NCI-H748 (cell line): ENCODE results near the gene MCU.
"Not testable (repeated sequence)": the region's sequence is repeated elsewhere in the genome, so short reads cannot be mapped to it uniquely, and the experiment has no call there.

Experiments
- DNase-seq: peaks from one replicate; lab custom pipeline; 2025; ENCODE audit not compliant: unreplicated experiment; lab: John Stamatoyannopoulos, UW

The MCU gene

DNA sequence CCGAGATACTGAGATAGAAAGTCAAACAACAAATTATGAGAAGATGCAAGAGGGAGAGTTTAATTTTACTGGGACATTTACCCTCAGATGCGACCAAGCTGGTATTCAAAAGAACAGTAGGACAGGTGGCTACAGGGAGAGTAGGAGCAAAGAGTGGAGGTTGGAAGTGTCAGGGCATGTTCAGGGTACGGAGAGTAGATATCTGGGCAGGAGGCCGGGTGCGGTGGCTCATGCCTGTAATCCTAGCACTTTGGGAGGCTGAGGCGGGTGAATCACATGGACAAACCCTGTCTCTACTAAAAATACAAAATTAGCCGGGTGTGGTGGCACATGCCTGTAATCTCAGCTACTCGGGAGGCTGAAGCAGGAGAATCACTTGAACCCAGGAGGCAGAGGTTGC is 5.5 kb upstream of the MCU start:
- DNase-seq: not testable (repeated sequence)

DNA sequence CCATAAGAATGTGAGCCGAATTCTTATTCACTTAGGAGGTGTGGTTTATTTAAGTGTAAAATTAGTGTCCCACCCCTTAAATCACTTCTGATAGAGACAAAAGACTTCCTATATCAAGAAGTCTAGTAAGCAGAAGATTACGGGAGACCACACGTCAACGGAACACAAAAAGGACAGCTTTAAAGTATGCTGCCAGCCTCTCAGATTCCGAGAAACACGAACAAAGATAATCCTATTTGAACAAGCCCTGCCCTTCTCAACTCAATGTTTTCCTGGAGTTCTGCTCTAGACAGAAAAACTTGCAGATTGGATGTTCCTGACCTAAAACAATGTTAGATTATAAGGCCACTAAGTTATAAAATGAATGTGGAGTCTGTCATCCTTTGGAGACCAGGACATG is 4.9 kb upstream of the MCU start:
- DNase-seq: no peak

GRCh38 chr10:72688208-72688651 is 3.7 kb upstream of the MCU start:
- DNase-seq: no peak

- no peak for DNase-seq
These were observed 2.3 kb upstream of the MCU start for GRCh38 chr10:72689660-72690059.

DNA sequence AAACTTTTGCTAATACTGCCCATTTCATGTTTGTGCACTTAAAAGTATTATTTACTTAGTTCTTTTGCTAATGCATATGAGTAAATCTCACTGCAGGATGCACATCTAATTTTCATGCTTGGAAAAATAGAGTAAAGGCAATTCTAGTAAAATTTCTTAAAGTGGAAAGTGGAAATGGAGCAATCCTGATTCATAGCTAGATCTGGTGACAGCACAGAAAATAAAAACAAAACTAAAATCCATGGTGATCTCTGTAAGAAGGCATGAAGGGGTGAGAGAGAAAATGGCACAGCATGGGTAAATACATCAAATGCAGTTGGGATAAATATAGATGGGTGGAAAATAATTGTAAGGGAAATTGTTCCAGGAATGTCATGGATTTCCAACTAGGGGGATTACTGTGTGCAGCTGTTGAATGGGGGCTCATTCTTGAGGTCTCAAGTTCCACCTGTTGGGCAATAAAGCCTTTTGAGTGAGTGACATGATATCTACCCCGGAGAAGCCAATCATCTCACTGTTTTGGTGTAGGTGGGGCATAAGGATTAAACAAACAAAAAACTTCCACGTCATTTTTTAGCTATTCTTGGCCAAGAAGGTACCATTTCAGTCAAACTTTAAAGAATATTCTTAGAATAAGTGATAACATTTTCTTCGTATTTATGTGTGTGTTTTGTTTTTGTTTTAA is 1.7 kb upstream of the MCU start:
- DNase-seq: peak; percentile 2

DNA sequence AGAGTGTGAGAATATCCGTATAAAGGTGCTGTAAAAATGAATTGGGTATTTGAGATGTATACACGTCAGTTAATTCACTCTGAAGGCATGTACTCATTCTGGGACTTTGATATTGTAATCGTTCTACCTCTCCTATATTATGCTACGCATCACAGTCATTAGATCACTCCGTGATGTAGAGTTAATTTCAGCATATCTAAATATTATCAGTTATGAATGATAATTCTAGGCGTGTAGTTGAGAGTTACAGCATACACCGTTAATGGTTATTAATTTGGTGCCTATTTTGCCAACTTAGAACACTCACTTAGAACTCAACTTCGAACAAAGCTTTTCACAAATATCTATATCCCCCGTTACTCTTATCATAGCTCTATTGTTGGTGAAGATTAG is 477 bp upstream of the MCU start:
- no peak for DNase-seq

GRCh38 chr10:72692744-72692993 is 726 bp downstream of the MCU start:
- peak; percentile 47 for DNase-seq

- DNase-seq: no peak
These were observed 1.2 kb downstream of the MCU start for GRCh38 chr10:72692994-72693781.

- DNase-seq: peak; percentile 4
These were observed 2.8 kb downstream of the MCU start for GRCh38 chr10:72694476-72695369.

DNA sequence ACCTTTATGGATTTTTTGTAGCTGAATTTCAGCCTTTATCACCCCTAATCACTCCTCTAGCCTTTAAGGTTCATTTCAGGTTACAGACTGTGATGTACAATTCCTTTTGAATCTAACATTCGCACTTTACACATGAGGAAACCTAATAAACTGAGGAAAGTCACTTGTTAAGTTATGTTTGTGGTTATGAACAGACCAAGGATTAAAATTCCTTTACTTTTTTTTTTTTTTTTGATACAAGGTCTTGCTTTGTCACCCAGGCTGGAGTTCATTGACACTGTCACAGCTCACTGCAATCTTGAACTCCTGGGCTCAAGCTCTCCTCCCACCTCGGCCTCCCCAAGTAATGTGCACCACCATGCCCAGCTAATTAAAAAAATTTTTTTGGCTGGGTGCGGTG is 3.6 kb downstream of the MCU start:
- no peak for DNase-seq

DNA sequence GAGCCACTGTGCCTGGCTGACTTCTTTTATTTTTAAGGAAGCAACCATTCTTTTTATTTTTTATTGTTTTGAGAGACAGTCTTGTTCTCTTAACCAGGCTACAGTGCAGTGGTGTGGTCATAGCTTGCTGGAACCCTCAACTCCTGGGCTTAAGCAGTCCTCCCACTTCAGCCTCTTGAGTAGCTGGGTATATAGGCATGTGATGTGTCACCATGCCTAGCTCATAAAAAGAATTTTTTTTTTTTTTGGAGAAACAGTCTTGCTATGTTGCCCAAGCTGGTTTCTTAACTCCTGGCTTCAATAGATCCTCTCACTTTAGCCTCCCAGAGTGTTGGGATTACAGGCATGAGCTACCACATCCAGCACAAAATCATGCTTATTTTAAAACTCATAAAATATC is 5.8 kb downstream of the MCU start:
- DNase-seq: no peak

- DNase-seq: not testable (repeated sequence)
These were observed 10.5 kb downstream of the MCU start for GRCh38 chr10:72702465-72702864.

DNA sequence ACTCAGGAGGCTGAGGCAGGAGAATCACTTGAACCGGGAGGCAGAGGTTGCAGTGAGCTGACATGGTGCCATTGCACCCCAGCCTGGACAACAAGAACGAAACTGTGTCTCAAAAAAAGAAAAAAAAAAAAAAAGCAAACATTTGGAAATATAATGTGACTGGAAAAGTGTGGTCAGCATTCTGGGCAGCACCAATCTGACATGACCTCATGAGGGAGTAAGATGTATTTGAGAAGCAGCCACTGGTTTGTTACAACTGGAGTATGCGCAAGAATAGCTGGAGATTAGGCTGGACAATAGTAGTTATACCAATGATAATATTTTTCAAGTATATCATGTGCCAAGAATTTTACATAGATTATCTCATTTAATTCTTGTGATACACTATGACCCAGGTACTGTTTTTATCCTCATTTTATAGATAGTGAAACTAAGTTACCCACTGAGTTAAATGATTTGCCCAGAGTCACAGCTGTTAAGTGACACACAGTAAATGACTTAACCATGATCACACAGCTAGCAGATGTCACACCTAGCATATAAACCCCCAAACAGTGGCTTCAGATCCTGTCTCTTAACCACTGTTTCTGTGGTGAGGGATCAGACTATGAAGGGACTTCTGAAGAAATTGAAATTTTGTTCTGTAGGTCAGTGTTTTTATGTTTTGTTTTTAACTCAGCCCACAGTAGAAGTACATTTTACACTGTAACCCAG is 11.1 kb downstream of the MCU start:
- DNase-seq: no peak

DNA sequence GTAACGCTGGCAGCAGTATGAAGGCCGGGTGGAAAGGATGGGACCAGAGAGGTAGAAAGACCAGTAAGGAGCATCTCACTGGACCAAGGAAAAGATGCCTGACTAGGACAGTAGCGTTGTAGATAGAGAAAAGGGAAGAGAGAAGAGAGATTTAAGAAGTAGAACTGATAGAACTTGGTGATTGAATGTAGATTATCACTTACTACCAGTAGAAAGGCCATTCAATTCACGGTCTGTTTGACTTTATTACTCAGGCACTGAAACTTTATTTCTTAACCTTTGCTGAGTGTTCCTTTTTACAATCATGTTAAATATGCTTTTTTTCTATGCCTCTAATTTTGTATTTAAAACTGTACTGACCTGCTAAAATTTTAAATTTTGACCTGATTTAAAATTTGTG is 12.2 kb downstream of the MCU start:
- no peak for DNase-seq

- no peak for DNase-seq
These were observed 17.1 kb downstream of the MCU start for GRCh38 chr10:72709041-72709440.

DNA sequence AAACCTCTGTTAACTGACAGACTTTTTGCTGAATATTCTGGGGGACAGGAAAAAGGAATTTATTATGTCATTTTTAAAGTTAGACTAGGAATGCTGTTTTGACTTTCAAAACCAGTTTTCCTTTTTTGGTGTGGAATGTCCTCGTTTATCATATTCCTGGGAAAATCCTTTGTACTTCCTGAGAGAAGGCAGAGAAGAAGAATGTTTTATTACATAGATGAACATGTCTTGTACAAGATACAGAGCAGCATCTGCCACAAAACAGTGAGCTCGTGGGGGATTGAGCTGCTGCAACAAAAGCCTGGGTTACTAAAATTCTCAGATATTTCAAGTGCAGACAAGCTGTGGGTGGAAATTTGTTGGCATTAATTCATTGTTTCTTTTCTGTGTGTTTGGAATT is 20.2 kb downstream of the MCU start:
- DNase-seq: no peak

DNA sequence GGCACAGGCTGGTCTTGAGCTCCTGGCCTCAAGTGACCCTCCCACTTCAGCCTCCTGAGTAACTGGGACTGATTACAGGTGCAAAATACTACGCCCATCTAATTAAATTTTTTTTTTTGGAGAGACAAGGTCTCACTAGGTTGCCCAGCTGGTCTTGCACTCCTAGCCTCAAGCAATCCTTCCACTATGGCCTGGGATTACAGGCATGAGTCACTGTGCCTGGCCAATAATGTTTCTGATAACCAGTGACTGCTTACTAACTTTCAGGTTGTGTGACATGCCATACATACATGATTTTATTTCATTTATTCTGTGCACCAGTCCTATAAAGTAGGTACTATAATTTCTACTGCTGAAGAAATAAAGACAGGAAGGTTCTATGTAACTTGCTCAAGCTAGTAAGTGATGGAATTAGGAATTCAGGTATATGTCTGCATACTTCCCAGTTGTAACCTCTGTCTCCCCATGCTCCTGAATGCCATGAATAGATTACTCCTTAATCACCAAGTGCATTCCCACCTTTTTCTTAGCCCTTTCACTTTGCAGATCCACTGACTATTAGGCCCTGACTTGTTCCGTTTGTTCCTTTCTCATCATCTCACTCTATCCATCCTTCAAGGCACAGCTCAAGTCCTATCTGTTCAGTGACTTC is 28.1 kb downstream of the MCU start:
- DNase-seq: no peak

DNA sequence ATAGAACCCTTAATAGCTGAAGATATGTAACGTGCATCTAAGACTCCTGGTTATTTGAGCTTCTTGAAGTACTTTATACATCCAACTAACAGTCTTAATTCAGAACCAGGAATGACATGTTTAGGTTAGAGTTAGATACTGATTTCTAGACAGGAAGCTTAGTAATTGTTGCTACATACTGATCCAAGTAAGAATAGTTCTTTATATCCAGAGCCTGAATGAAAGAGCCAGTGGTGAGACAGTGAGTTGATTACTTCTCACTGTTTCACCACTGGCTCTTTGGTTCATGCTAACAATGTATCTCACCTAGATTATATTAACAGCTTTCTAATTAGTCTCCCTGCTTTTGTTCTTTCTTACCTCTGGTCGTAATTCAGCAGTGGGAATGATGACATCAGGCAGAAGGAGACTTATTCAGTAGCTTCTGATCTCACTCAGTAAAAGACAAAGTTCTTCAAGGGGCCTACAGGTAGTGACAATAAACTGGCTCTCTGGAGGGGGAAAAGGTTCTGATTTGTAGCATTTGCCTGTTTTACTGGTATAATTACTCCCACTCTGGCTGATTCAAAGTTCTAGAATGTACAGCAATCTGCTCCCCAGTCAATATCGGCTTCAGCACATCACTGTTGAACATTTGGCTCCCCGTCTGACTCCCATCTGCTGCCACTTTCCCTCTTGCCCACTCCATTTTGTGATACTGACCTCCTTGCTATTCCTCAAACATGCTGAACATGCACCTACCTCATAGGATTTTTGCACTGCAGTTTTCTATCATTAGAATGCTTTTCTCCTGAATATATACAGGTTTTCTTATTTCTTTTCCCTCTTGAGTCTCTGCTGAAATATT is 29.1 kb downstream of the MCU start:
- DNase-seq: no peak

- no peak for DNase-seq
These were observed 35.2 kb downstream of the MCU start for GRCh38 chr10:72727130-72727529.

DNA sequence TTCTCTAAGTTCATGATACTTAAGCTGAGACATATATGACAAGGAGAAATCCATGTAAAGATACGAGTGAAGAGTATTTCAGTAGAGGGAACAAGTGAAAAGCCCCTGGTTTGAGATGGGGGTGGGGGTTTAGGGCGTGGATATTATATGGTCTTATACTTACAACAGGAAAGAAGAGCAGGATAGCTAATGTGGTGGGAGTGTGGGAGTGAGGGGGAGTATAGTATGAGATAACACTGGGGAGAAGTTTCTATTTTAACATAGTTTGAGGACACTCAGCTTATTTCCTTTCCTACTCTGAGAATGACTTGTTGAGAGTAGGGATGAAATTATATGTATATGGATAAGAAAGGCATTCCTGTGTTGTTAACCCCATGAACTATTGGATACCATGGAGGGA is 36.5 kb downstream of the MCU start:
- DNase-seq: no peak
